Body of pancreas (tissue), 4 donors: ENCODE data around the gene DIMT1.

Experiments
- POLR2A ChIP-seq, 3 donors: fragments of 450-650 bp; IDR thresholded peaks; one replicate each; pipeline ENCODE4 v1.6.1; 2016; ENCODE audit warnings: antibody characterized with exemption in 3 of 3, mild to moderate bottlenecking in 2 of 3
- TF ChIP-seq, protein P1 (sequence below), 7 experiments: fragments of 450-650 bp in 4 of 7; fragments of 200-600 bp in 3 of 7; sonication (generic) in 3 of 7; IDR thresholded peaks; one replicate each; pipeline ENCODE4 v1.5.1; 2016 to 2019; ENCODE audit warnings: antibody characterized with exemption in 7 of 7

DNA sequence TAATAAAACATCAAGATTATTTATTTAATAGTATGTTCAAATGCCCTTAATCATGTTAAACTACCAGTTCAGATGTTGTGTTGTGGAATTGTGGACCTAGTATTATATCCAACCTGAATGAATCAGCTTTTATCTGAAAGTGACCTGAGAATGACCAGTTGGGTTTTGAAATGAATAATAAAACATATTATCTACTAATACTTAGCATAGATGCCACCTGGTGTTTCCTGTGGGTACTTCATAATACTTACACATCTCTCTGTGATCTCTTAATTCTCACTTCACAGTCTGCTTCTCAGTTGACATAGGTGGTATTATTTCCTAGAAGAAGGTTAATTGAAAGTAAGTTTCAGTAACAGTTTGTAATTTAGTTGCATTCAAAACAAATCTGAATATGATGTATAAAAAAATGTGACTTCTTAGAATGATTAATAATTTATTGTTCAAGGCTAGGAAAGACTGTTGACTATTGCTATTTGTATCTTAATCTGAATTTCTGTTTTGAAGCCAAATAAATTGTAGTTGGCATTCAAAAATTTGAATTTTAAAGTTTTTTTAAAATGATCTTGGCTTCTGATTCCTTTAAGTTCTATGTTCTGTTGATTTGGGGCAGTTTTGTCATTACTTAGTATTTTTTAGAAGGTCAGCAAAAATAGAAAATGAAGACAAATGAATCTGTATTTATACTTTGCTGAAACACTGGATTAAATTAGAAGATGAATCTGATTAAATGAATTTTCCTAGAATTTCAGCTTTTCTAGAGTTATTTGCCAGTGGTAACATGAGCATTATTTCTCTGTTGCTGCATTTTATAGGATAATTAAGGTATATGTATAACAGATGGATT lies 49.5 kb downstream of the DIMT1 start:
- TF ChIP-seq, protein P1, sequence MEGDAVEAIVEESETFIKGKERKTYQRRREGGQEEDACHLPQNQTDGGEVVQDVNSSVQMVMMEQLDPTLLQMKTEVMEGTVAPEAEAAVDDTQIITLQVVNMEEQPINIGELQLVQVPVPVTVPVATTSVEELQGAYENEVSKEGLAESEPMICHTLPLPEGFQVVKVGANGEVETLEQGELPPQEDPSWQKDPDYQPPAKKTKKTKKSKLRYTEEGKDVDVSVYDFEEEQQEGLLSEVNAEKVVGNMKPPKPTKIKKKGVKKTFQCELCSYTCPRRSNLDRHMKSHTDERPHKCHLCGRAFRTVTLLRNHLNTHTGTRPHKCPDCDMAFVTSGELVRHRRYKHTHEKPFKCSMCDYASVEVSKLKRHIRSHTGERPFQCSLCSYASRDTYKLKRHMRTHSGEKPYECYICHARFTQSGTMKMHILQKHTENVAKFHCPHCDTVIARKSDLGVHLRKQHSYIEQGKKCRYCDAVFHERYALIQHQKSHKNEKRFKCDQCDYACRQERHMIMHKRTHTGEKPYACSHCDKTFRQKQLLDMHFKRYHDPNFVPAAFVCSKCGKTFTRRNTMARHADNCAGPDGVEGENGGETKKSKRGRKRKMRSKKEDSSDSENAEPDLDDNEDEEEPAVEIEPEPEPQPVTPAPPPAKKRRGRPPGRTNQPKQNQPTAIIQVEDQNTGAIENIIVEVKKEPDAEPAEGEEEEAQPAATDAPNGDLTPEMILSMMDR (IDR thresholded peaks at IDR 0.05): peak; percentile 27 to 81 (median 67)
- no peak for TF ChIP-seq POLR2A (IDR thresholded peaks at IDR 0.05)
